GM18505 (cell line): ENCODE data around the gene GGNBP2.

Experiments used
- ATAC-seq: cut with Tn5 transposase; IDR thresholded peaks from one replicate; pipeline ENCODE4 v1.9.1; 2021; ENCODE audit not compliant: unreplicated experiment
- POLR2A ChIP-seq: IDR thresholded peaks from 4 replicates; pipeline ENCODE4 v1.6.1; 2011; ENCODE audit warnings: borderline replicate concordance; ENCODE audit not compliant: insufficient read depth, insufficient read length; ENCODE audit errors: extremely low read depth

GGNBP2 gene

DNA sequence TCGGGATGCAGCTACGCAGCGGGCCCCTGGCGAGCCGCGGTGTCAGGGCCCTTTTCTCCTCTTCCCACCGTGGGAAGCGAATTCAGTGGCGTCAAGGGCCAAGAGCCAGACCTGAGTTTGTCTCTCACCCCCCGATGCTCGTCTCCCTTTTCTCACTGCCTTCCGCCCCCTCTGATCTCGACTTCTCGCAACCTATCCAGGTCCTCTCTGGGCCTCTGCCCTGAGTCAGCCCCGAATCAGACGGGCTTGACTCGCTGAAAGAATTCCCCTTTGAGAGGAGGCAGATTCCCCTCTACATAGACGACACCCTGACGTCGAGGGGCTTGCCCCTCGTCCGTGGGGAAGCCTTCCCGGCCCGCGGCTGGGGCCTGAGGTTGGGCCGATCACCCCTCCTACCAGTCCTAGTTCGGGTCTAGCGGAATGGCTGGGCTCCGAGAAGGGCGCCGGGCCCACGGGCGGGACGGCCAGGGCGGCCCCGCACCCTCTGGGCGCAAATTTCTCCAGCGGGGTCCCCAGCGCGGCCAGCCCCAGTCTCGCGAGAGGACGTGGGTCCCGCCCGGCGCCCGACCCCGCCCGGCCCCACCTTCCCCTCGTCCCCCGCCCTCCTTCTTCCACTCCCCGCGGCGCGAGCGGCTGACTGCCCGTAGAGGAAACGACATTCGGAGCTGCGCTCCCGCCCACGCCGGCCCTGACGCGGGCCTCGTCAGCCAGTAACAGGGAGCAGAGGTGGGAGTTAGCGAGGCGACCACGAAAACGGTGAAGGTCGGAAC, at the start of gene GGNBP2:
Gene GGNBP2 (plus strand): TSS at position 613 of the 770 bp plus-strand sequence. CDS start 806 bp downstream, outside the sequence.
- TF ChIP-seq POLR2A = peak; percentile 87
- peak; percentile 55 for ATAC-seq

GRCh38 chr17:36495076-36495578, 49.6 kb upstream of the GGNBP2 start:
- no peak for ATAC-seq
- no peak for TF ChIP-seq POLR2A

- ATAC-seq = no peak
- no peak for TF ChIP-seq POLR2A
These were observed 48.5 kb upstream of the GGNBP2 start for GRCh38 chr17:36496018-36496789.

DNA sequence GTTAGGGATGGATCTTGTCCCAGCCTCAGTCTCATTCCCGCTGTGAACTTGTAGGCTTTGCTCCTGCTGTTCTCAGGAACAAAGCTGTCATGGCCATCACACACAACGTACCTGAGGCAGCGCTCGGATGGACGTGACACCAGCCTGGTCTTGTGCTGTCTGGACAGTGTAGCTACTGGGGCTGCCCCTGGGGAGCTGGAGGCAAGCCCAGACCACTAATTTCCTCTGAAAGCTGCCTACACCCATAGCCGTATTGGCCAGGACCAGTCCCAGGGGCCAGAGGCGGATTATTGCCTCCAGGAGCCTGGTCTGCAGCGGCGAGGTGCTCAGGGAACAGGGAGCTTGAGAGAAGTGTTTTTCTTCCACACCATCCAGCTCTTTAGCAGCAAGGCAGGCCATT, 46.6 kb upstream of the GGNBP2 start:
- no peak for ATAC-seq
- TF ChIP-seq POLR2A = no peak

GRCh38 chr17:36498560-36499300, 46.0 kb upstream of the GGNBP2 start:
- no peak for TF ChIP-seq POLR2A
- no peak for ATAC-seq

DNA sequence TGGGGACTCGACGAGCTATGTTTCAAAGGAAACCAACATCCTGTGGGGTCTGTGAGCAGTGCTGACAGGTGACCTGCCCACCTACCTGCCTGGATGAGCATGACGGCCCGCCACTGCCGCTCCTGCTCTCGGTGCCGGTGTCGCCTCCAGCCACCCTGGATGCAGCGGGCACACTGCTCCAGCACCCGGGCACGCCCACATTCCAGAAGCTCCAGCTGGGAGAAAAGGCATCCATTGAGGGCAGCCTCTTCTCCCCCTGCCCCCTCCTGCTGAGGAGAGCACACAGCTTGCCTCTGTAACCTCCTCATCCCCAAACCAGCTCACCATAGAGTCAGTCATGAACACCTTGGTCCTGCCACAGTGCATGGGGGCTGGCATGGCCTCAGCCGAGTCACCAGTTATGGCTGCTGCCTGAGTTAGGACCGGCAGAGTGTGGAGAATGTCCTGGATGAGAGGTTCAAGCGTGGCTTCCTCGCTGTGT, 43.9 kb upstream of the GGNBP2 start:
- no peak for ATAC-seq
- no peak for TF ChIP-seq POLR2A

GRCh38 chr17:36501351-36501750, 43.4 kb upstream of the GGNBP2 start:
- no peak for ATAC-seq
- TF ChIP-seq POLR2A = no peak

DNA sequence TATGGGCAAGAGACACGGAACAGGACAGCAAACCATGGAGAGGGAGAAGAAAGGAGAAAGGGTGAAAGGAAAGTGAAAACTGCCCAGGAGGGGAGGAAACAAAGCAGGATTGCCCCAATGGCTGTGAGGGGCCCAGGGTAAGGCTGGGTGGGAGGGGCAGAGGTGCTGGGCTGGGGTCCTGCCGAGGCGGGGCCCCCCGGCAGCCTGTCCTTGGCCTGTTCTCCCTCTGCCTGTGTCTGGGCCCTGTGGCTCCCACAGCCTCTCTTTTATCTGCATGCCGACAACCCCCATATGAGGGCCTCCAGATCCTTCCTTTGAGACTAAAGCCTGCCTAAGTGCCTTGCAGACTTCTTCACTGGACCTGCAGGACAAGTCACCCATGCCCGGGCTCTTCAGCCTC, 42.8 kb upstream of the GGNBP2 start:
- ATAC-seq = no peak
- no peak for TF ChIP-seq POLR2A

DNA sequence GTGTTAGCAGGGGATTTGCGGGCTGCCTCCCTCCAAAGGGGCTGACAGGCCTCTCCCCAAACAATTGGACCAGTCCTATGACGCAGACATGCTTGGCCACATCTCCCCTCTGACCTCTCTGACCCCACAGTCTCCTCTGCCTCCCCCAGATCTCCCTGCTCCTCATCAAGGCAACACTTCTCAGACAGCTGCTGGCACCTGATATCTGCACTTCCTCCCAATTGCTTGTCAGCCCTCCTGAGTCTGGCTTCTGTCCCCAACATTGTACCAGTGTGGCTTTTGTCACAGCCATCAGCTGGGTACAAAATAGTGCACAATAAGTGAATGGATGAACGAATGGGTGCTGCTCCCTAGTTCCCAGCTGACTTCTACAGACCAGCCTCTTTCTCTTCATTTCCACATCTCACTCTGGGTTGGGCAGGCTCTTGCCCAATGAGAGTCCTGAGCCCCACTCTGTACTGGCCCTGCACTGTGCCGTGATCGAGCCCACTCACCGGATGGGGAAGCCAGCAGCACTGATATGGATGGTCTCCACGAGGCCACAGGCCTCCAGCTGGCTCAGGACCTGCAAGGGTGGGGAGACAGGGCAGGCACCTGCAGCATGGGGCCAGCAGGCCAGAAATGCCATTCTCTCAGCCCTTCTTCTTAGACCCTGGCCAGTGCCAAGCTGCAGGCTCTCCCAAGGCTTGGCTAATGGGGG, 41.1 kb upstream of the GGNBP2 start:
- TF ChIP-seq POLR2A = no peak
- no peak for ATAC-seq

DNA sequence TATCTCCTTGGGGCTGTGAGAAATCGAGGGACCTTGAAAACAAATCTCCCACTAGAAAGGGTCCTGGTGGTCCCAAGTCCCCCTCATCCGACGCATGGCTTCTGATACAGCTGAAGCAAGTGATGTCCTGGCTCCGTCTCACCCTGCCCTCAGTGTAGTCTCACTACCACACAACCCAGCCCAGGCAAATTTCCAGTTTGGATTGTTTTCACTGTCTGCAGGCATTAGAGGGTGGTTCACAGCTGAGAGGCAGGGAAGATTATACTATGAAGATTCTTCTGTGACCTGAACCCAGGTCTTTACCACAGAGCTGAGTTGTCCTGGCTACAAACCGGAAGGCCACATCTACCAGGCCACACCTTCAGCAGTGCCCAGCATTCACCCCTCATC, 40.6 kb upstream of the GGNBP2 start:
- ATAC-seq = no peak
- no peak for TF ChIP-seq POLR2A

- ATAC-seq = no peak
- no peak for TF ChIP-seq POLR2A
These were observed 39.5 kb upstream of the GGNBP2 start for GRCh38 chr17:36505171-36505570.

DNA sequence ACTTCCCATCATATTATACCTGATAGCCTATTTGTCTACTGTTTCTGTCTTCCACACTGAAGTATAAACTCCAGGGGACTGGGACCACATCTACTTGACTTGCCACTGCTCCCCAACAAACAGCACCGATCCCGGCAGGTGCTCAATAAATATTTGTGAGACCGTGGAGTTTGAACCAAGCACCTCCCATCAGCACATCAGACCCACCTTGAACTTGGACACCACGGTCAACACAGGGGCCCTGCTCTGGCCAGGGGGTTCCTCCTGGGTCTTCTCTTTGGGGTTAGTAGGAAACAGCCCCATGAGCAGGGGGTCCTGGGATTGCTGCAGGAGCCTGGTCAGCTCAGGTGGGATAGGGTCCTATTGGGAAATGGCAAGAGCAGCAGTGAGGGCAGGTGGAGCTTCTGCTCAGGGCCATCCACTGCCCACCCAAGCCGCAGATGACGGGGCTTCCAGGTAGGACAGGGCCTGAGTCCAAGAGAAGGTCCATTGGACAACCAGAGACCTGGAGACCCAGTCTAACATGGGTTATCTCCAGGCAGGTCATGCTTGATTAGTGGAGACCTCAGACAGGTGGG, 38.4 kb upstream of the GGNBP2 start:
- ATAC-seq = no peak
- TF ChIP-seq POLR2A = no peak
